ENCODE measurements around the gene ZNF444.

- TF ChIP-seq CTCF (IDR thresholded peaks at IDR 0.05; ENCODE audit: low read depth, low read length, missing input control) (no peak), YY1 (IDR thresholded peaks at IDR 0.05) (no peak), JUND (IDR thresholded peaks at IDR 0.05) (no peak), TAF1 (conservative IDR thresholded peaks at IDR 0.05) (no peak), RAD21 (IDR thresholded peaks at IDR 0.05) (no peak), GABPA (IDR thresholded peaks at IDR 0.05 in 1 of 2, conservative IDR thresholded peaks at IDR 0.05 in 1 of 2) (no peak), SP1 (IDR thresholded peaks at IDR 0.05) (no peak), MAX (IDR thresholded peaks at IDR 0.05) (no peak), EGR1 (IDR thresholded peaks at IDR 0.05; ENCODE audit: low read depth in 2 of 2) (no peak), FOXA1 (IDR thresholded peaks at IDR 0.05) (no peak), HNF4A (conservative IDR thresholded peaks at IDR 0.05) (no peak), ATF3 (IDR thresholded peaks at IDR 0.05) (no peak), RXRA (IDR thresholded peaks at IDR 0.05) (no peak)
Observed at GRCh38 chr19:56117889-56118288, 23.2 kb upstream of the ZNF444 start.
